ENCODE data around the gene FBXO38.

FBXO38 gene

DNA sequence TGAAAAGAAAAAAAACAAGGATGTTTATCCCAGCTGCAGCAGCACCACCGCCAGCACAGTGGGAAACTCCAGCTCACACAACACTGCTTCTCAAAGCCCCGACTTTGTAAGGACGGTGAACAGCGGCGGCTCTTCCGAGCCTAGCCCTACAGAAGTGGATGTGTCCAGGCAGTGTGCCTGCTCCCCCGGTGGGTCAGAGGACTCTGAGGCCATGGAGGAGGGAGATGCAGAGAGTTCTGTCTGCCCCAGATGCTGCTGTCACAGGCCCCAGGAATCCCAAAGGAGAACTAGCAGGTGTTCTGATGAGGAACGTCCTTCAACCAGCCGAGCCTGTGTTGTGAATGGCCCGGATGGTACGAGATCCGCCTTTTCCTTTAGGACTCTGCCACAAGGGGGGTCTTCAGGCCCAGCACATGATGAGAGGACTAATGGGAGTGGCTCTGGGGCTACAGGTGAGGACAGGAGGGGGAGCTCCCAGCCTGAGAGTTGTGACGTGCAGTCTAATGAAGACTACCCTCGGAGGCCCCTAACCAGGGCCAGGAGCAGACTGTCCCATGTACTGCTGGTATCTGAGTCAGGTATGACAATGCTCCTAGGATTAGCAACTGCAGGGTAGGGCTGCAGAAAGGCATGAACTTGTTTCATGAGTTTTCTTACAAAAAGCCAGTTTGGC lies 43.7 kb downstream of the FBXO38 start:
- Histone ChIP-seq H3K4me3 (ENCODE audit: low read depth, low read length) (no peak overlapping the region), H3K4me1 (ENCODE audit: control insufficient read depth, insufficient read depth, low read length) (no peaks in the 10 kb centered on the region), H3K9me3 (ENCODE audit: control insufficient read depth, insufficient read depth, low read depth, low read length) (no peaks in the 10 kb centered on the region), H3K27ac (ENCODE audit: extremely low read depth, low read depth, low read length) (no peak overlapping the region), H3K36me3 (ENCODE audit: control insufficient read depth in 2 of 2, insufficient read depth in 1 of 2, low read length in 2 of 2) (peaks cover 36 to 80% of the 10 kb centered on the region in 2 experiments)
- CTCF ChIA-PET = no interaction called here
- POLR2A ChIA-PET = no interaction called here
- TF ChIP-seq, protein P1, sequence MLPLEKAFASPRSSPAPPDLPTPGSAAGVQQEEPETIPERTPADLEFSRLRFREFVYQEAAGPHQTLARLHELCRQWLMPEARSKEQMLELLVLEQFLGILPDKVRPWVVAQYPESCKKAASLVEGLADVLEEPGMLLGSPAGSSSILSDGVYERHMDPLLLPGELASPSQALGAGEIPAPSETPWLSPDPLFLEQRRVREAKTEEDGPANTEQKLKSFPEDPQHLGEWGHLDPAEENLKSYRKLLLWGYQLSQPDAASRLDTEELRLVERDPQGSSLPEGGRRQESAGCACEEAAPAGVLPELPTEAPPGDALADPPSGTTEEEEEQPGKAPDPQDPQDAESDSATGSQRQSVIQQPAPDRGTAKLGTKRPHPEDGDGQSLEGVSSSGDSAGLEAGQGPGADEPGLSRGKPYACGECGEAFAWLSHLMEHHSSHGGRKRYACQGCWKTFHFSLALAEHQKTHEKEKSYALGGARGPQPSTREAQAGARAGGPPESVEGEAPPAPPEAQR (tag by site-specific recombination; IDR thresholded peaks at IDR 0.05) = no peak
- TF ChIP-seq, protein P2, sequence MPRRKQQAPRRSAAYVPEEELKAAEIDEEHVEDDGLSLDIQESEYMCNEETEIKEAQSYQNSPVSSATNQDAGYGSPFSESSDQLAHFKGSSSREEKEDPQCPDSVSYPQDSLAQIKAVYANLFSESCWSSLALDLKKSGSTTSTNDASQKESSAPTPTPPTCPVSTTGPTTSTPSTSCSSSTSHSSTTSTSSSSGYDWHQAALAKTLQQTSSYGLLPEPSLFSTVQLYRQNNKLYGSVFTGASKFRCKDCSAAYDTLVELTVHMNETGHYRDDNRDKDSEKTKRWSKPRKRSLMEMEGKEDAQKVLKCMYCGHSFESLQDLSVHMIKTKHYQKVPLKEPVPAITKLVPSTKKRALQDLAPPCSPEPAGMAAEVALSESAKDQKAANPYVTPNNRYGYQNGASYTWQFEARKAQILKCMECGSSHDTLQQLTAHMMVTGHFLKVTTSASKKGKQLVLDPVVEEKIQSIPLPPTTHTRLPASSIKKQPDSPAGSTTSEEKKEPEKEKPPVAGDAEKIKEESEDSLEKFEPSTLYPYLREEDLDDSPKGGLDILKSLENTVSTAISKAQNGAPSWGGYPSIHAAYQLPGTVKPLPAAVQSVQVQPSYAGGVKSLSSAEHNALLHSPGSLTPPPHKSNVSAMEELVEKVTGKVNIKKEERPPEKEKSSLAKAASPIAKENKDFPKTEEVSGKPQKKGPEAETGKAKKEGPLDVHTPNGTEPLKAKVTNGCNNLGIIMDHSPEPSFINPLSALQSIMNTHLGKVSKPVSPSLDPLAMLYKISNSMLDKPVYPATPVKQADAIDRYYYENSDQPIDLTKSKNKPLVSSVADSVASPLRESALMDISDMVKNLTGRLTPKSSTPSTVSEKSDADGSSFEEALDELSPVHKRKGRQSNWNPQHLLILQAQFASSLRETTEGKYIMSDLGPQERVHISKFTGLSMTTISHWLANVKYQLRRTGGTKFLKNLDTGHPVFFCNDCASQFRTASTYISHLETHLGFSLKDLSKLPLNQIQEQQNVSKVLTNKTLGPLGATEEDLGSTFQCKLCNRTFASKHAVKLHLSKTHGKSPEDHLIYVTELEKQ (tag by site-specific recombination; IDR thresholded peaks at IDR 0.05; ENCODE audit: borderline replicate concordance) = no peak
- TF ChIP-seq ZBTB48 (tag by site-specific recombination; IDR thresholded peaks at IDR 0.05) (no peak), ZNF571 (tag by site-specific recombination; IDR thresholded peaks at IDR 0.05) (no peak), ZNF473 (tag by site-specific recombination; IDR thresholded peaks at IDR 0.05) (no peak), ZNF561 (tag by site-specific recombination; IDR thresholded peaks at IDR 0.05; ENCODE audit: borderline replicate concordance) (no peak), ZFP37 (tag by site-specific recombination; IDR thresholded peaks at IDR 0.05) (no peak), KLF7 (tag by site-specific recombination; IDR thresholded peaks at IDR 0.05; ENCODE audit: borderline replicate concordance) (no peak), ZNF174 (tag by site-specific recombination; IDR thresholded peaks at IDR 0.05) (no peak), ZNF626 (tag by site-specific recombination; IDR thresholded peaks at IDR 0.05) (no peak), ZNF19 (tag by site-specific recombination; IDR thresholded peaks at IDR 0.05; ENCODE audit: low read depth) (no peak), ZNF664 (tag by site-specific recombination; IDR thresholded peaks at IDR 0.05) (no peak), ZNF585B (tag by site-specific recombination; IDR thresholded peaks at IDR 0.05) (no peak), TRIM28 (IDR thresholded peaks at IDR 0.05; ENCODE audit: borderline replicate concordance, low read length) (no peak), ZNF623 (tag by site-specific recombination; IDR thresholded peaks at IDR 0.05) (no peak)
- TF ChIP-seq, protein P3, sequence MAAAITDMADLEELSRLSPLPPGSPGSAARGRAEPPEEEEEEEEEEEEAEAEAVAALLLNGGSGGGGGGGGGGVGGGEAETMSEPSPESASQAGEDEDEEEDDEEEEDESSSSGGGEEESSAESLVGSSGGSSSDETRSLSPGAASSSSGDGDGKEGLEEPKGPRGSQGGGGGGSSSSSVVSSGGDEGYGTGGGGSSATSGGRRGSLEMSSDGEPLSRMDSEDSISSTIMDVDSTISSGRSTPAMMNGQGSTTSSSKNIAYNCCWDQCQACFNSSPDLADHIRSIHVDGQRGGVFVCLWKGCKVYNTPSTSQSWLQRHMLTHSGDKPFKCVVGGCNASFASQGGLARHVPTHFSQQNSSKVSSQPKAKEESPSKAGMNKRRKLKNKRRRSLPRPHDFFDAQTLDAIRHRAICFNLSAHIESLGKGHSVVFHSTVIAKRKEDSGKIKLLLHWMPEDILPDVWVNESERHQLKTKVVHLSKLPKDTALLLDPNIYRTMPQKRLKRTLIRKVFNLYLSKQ (tag by site-specific recombination; IDR thresholded peaks at IDR 0.05; ENCODE audit: borderline replicate concordance) = no peak
- TF ChIP-seq, protein P4, sequence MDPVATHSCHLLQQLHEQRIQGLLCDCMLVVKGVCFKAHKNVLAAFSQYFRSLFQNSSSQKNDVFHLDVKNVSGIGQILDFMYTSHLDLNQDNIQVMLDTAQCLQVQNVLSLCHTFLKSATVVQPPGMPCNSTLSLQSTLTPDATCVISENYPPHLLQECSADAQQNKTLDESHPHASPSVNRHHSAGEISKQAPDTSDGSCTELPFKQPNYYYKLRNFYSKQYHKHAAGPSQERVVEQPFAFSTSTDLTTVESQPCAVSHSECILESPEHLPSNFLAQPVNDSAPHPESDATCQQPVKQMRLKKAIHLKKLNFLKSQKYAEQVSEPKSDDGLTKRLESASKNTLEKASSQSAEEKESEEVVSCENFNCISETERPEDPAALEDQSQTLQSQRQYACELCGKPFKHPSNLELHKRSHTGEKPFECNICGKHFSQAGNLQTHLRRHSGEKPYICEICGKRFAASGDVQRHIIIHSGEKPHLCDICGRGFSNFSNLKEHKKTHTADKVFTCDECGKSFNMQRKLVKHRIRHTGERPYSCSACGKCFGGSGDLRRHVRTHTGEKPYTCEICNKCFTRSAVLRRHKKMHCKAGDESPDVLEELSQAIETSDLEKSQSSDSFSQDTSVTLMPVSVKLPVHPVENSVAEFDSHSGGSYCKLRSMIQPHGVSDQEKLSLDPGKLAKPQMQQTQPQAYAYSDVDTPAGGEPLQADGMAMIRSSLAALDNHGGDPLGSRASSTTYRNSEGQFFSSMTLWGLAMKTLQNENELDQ (tag by site-specific recombination; IDR thresholded peaks at IDR 0.05; ENCODE audit: low read depth) = no peak
